Measurements from ENCODE around the gene UCK2.

Gene UCK2

GRCh38 chr1:165882168-165882837 lies 54.9 kb downstream of the UCK2 start:
- DNase-seq (ENCODE audit: low read depth) = no peak

- no peak for DNase-seq (ENCODE audit: low read depth)
These were observed 55.6 kb downstream of the UCK2 start for GRCh38 chr1:165883056-165883455.

GRCh38 chr1:165884009-165884689 lies 56.7 kb downstream of the UCK2 start:
- DNase-seq (ENCODE audit: low read depth) = no peak

GRCh38 chr1:165884690-165885304 lies 57.4 kb downstream of the UCK2 start:
- no peak for DNase-seq (ENCODE audit: low read depth)

GRCh38 chr1:165885305-165885694 lies 57.9 kb downstream of the UCK2 start:
- DNase-seq (ENCODE audit: low read depth) = no peak

GRCh38 chr1:165886193-165886592 lies 58.8 kb downstream of the UCK2 start:
- DNase-seq (ENCODE audit: low read depth) = no peak

- DNase-seq (ENCODE audit: low read depth) = no peak
These were observed 59.6 kb downstream of the UCK2 start for GRCh38 chr1:165886983-165887382.

GRCh38 chr1:165887877-165888551 lies 60.6 kb downstream of the UCK2 start:
- no peak for DNase-seq (ENCODE audit: low read depth)

- DNase-seq (ENCODE audit: low read depth) = no peak
These were observed 61.1 kb downstream of the UCK2 start for GRCh38 chr1:165888552-165888920.

GRCh38 chr1:165890684-165891083 lies 63.3 kb downstream of the UCK2 start:
- DNase-seq (ENCODE audit: low read depth) = no peak

- no peak for DNase-seq (ENCODE audit: low read depth)
These were observed 63.9 kb downstream of the UCK2 start for GRCh38 chr1:165891111-165891860.

- no peak for DNase-seq (ENCODE audit: low read depth)
These were observed 65.5 kb downstream of the UCK2 start for GRCh38 chr1:165892935-165893334.

GRCh38 chr1:165893507-165893906 lies 66.1 kb downstream of the UCK2 start:
- no peak for DNase-seq (ENCODE audit: low read depth)

GRCh38 chr1:165894591-165894990 lies 67.2 kb downstream of the UCK2 start:
- no peak for DNase-seq (ENCODE audit: low read depth)

GRCh38 chr1:165895451-165895871 lies 68.0 kb downstream of the UCK2 start:
- no peak for DNase-seq (ENCODE audit: low read depth)

- DNase-seq (ENCODE audit: low read depth) = no peak
These were observed 68.9 kb downstream of the UCK2 start for GRCh38 chr1:165896277-165896676.

GRCh38 chr1:165897326-165898303 lies 70.2 kb downstream of the UCK2 start:
- DNase-seq (ENCODE audit: low read depth) = no peak

- no peak for DNase-seq (ENCODE audit: low read depth)
These were observed 71.4 kb downstream of the UCK2 start for GRCh38 chr1:165898837-165899236.

GRCh38 chr1:165899461-165899941 lies 72.1 kb downstream of the UCK2 start:
- no peak for DNase-seq (ENCODE audit: low read depth)

- no peak for DNase-seq (ENCODE audit: low read depth)
These were observed 73.4 kb downstream of the UCK2 start for GRCh38 chr1:165900576-165901380.

Measured in activated T-cell treated with anti-CD3 and anti-CD28 coated beads for 48 hours (primary cell).